Dedifferentiated amniotic fluid mesenchymal stem cell (primary cell): ENCODE data around the gene ZMIZ1.
A peak's percentile ranks its signal among the peaks of the same experiment; 100 is the strongest.

Experiments
- DNase-seq: peaks from one replicate; pipeline ENCODE4 v3.0.0-alpha.2; 2016; ENCODE audit errors: extremely low spot score

The ZMIZ1 gene

GRCh38 chr10:79342811-79343561 is 274.2 kb downstream of the ZMIZ1 start:
- no peak for DNase-seq

DNA sequence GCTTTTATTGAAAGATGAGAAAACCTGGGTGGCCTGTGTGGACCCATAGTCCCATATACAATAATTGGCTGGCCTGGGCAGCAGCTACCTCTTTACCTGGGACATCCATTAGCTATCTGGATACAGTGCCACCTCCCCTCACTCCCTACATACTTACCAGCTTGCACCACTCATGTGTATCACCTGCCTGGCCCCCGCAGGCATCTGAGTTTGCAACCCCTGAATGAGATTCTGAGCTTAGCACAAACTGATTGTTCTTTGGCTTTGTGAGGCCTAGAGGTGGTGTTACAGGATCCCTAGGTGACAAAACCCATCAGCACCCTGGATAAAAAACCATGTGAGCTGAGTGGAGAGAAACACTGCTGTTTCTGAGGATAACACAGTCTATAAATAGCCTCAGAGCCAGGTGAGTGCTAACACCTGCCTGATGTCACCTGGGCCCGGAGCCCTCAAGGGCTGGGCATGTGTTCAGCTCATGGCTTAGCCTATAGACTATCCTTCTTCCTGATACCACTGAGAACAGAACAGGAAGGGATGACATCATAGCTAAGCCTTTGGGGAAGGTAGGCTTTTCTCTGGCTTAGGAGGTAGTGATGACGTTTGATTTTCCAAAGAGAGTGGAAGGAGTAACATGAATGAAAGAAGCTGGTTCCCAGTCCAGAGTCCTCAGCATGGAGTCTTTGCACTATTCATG is 275.9 kb downstream of the ZMIZ1 start:
- DNase-seq = no peak

DNA sequence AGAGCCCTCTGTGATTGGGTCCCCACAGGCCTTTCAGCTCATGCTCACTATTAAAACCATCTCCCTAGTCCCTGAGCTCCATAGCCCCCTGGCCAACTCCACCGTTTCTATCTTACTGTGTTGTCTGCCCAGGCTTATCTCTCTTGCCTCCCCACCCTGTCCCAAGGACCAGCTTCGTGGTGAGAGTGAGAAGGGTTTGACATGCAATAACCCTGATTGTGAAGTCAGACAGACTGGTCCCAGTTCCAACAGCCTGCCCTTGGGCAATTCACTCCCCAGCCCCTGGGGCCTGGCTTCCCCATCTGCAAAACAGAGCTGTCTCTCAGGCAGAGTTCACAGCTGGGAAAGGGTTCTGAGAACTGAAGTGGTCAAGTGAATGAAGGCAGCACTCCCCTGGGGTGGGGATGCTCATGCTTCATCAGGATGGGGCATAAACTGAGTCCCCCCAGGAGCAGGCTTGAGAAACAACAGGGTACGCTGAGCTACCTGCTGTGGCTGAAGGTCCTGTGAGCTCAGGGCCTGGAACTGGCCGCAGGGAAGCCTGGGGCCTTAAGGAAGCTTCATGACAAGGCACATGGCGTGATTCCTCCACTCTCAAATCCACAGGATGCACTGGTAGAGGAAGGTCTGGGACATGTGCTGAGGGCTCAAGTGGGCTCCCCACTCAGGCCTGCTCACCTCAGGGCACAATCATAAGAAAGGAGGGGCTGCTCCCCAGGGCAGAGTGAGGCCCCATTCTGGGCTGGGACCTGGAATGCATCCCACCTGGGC is 276.7 kb downstream of the ZMIZ1 start:
- DNase-seq = no peak

DNA sequence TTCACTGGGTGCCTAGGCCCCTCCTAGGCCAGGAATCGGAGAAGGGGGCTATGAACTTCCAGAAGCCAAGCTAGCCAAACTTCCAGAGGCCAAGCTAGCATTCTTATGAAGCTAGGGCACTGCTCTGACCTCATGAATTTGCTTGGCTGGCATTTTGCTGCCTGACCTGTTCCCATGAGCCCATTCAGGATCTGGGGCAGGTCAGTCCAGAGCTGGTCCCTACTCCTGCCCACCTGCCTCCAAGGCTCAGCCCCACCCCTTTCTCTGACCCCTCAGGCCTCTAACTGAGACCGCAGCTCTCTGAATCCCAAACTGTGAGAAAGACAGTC is 277.2 kb downstream of the ZMIZ1 start:
- DNase-seq = no peak

- DNase-seq = no peak
Observed at GRCh38 chr10:79346388-79347225, 277.8 kb downstream of the ZMIZ1 start.

DNA sequence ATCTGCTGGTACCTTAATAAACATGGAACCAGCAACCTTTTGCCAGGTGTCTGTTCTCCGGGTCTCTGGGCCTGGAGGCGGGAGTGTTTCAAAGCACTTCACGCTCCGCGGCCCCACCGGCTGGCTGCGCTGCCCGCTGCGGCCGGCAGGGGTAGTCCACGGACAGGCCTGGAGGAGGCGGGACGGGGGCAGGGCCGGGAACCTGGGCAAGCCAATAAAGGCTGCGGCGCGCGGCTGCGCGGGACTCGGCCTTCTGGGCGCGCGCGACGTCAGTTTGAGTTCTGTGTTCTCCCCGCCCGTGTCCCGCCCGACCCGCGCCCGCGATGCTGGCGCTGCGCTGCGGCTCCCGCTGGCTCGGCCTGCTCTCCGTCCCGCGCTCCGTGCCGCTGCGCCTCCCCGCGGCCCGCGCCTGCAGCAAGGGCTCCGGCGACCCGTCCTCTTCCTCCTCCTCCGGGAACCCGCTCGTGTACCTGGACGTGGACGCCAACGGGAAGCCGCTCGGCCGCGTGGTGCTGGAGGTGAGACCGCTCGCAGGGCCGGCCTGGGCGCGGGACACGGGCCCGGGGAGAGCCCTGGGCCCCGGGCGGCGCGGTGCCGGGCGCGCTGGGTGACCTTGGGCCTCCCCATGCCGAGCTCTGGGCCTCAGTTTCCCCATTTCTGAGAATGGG is 278.6 kb downstream of the ZMIZ1 start, which contains the start of gene PPIF:
TSS of gene PPIF (plus strand) at position 244 of the 668 bp plus-strand sequence. CDS start at position 324, 80 bp downstream.
- DNase-seq = peak; percentile 89

- peak; percentile 23 for DNase-seq
Observed at GRCh38 chr10:79347894-79348639, 279.3 kb downstream of the ZMIZ1 start.

- no peak for DNase-seq
Observed at GRCh38 chr10:79348640-79348988, 279.8 kb downstream of the ZMIZ1 start.

DNA sequence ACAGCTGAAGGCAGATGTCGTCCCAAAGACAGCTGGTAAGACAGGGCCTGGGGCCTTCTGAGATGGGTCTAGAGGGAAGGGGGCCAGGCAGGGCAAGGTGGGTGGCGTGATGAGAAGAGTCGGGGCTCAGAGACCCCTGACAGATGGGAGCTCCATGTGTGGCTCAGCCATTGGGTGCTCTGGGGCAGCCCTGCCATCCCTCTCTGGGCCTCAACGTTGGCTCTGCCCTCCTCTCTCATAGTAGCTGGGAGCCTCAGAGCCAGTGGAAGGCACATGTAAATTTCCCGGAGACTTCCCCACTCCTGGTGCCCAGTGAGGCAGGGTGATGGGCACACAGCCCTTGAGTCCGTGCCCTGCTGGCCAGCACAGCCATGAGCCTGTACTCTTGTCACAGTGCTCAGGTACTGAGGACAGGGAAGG is 280.3 kb downstream of the ZMIZ1 start:
- DNase-seq = no peak

- no peak for DNase-seq
Observed at GRCh38 chr10:79349766-79350406, 281.1 kb downstream of the ZMIZ1 start.

DNA sequence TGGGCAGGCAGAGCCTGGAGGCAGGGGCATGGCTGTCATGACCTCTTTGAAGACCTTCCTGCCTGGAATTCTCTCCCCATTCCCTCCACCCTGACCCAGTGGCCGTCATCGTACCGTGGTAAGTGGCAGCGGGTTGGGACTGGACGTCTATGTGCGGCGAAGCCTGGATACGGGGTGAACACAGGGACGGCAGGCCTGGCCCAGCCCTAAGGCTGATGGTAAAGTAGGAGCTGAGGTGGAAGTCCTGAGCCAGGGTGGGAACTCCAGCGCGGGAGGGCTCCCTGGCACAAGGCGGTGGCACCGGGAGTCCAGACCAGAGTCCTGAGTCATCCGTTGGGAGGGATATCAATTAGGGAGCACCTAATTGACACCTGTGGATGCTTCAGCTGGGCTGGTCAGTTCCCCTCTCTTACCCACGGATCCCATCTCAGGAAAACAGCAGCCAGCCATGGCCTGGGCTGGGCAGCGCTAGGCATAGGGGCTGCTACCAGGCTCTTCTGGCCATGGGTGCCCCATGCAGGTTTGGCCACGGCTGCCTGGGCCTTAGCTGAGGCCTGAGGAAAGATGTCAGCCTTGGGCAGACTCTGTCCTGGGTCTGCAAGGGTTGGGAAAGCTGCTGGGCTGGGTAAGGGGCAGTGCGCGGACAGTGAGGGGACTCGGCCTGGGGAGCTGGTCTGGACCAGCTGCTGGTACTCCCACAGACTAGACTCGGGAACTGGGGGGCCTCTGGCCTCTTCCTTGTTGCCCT is 281.8 kb downstream of the ZMIZ1 start:
- DNase-seq = no peak

- no peak for DNase-seq
Observed at GRCh38 chr10:79351332-79351731, 282.6 kb downstream of the ZMIZ1 start.

GRCh38 chr10:79352035-79352877 is 283.5 kb downstream of the ZMIZ1 start:
- DNase-seq = no peak

GRCh38 chr10:79353000-79353406 is 284.2 kb downstream of the ZMIZ1 start:
- no peak for DNase-seq

DNA sequence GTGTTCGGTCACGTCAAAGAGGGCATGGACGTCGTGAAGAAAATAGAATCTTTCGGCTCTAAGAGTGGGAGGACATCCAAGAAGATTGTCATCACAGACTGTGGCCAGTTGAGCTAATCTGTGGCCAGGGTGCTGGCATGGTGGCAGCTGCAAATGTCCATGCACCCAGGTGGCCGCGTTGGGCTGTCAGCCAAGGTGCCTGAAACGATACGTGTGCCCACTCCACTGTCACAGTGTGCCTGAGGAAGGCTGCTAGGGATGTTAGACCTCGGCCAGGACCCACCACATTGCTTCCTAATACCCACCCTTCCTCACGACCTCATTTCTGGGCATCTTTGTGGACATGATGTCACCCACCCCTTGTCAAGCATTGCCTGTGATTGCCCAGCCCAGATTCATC is 285.0 kb downstream of the ZMIZ1 start:
- no peak for DNase-seq

DNA sequence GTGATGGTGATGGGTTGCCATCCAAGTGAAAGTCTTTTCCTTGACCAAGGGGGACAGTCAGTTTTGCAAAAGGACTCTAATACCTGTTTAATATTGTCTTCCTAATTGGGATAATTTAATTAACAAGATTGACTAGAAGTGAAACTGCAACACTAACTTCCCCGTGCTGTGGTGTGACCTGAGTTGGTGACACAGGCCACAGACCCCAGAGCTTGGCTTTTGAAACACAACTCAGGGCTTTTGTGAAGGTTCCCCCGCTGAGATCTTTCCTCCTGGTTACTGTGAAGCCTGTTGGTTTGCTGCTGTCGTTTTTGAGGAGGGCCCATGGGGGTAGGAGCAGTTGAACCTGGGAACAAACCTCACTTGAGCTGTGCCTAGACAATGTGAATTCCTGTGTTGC is 285.4 kb downstream of the ZMIZ1 start:
- DNase-seq = no peak

DNA sequence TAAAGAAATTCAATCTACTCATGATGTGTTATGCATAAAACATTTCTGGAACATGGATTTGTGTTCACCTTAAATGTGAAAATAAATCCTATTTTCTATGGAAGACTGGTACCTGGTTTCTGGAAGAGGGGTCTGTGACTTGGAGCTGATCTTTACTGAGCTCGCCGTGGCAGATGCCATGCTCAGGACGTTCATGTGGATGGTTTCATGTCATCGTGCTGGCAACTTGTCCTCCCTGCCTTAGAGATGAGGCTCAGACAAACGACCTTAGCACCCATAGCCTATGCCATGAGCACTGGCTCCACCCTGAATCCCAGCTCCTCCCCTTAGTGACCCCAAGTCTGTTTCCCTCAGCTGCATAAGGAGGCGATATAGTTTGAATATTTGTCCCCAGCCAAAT is 285.8 kb downstream of the ZMIZ1 start:
- no peak for DNase-seq

DNA sequence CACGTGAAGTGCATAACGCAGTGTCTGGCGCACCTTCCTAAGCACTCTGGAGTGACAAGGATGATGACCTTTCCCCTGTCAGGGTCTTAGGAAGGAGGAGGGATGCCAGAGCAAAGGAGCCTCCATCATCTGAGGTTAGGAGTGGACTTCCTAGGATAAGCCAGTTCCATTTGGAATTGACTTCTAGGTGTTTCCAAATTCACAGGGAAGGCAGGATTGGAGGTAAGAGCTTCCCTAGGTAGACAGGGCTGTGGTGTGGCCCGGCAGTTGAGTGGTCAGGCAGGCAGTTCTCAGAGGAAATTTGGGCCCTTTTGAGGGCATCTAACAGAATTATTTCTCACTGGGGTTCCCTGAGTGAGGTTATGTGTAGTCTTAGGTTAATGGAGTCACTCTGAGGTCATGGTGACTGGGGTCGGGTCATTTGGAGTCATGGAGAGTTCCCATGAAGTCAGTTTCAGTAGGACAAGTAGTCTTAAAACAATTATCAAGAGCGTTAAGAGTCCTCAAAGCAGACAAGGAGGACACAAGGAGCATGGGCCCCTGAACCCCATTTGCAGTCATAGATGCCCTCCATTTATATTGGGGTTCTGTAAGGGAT is 286.8 kb downstream of the ZMIZ1 start:
- no peak for DNase-seq
